SK-N-SH (cell line): Measurements from ENCODE around the gene NAA10. TPM values are rescaled to one million over a fixed set of nuclear protein-coding genes. Genes with fewer than 3 reads are reported as not detected.

ENCODE experiments used
- CTCF ChIA-PET: fragments of 300-600, 350-600 bp; formaldehyde crosslinking; extraction: SDS; loops from one replicate; lab custom pipeline; 2021; lab: Yijun Ruan, JAX
- POLR2A ChIA-PET: fragments of 350-600 bp; sonication (Branson Sonifier 250); formaldehyde crosslinking; extraction: SDS; loops from one replicate; lab custom pipeline; 2020; ENCODE audit warnings: antibody characterized with exemption, inconsistent platforms; lab: Yijun Ruan, JAX
- DNase-seq: peaks from one replicate; pipeline ENCODE4 v3.0.0; 2012
- H2AFZ ChIP-seq: fragments of 200-600 bp; sonication (generic); 2 replicates; pipeline ENCODE4 v1.8.1; 2016; ENCODE audit warnings: antibody characterized with exemption, mild to moderate bottlenecking, low read depth
- H3F3A ChIP-seq: fragments of 200-600 bp; sonication (generic); replicated peaks from 2 replicates; pipeline ENCODE3; 2016; ENCODE audit warnings: antibody characterized with exemption, mild to moderate bottlenecking; ENCODE audit not compliant: insufficient read depth
- H3K27ac ChIP-seq, 2 experiments: fragments of 200-500 bp in 1 of 2; fragments of 200-600 bp in 1 of 2; sonication (Bioruptor generic) in 1 of 2; sonication (generic), shearing (Covaris generic) in 1 of 2; 2 replicates each; pipeline versions ENCODE4 v1.5.1 to v1.6.1; 2014 to 2016; ENCODE audit warnings: low read depth in 2 of 2, inconsistent platforms in 1 of 2, low read length in 1 of 2, mild to moderate bottlenecking in 1 of 2, mixed read lengths in 1 of 2
- H3K27me3 ChIP-seq: fragments of 200-600 bp; sonication (generic), shearing (Covaris generic); 2 replicates; pipeline ENCODE4 v1.6.1; 2016; ENCODE audit warnings: mixed run types; ENCODE audit not compliant: insufficient read depth
- H3K36me3 ChIP-seq, 2 experiments: fragments of 200-500 bp in 1 of 2; fragments of 200-600 bp in 1 of 2; sonication (Bioruptor generic) in 1 of 2; sonication (generic) in 1 of 2; replicated peaks in 1 of 2; 2 replicates each; pipeline versions ENCODE3 to v1.5.1; 2014 to 2016; ENCODE audit warnings: low read length in 1 of 2, mild to moderate bottlenecking in 1 of 2; ENCODE audit not compliant: insufficient read depth in 2 of 2, control insufficient read depth in 1 of 2
- H3K4me1 ChIP-seq, 2 experiments: fragments of 200-500 bp in 1 of 2; fragments of 200-600 bp in 1 of 2; sonication (Bioruptor generic) in 1 of 2; sonication (generic), shearing (Covaris generic) in 1 of 2; 2 replicates each; pipeline versions ENCODE4 v1.5.1 to v1.6.1; 2014 to 2016; ENCODE audit warnings: low read depth in 1 of 2, low read length in 1 of 2, mixed run types in 1 of 2; ENCODE audit not compliant: insufficient read depth in 2 of 2, control insufficient read depth in 1 of 2
- H3K4me2 ChIP-seq: fragments of 200-600 bp; sonication (generic), shearing (Covaris generic); 2 replicates; pipeline ENCODE4 v1.6.1; 2017; ENCODE audit warnings: mixed run types
- H3K4me3 ChIP-seq, 2 experiments: fragments of 200-500 bp in 1 of 2; fragments of 200-600 bp in 1 of 2; sonication (Bioruptor generic) in 1 of 2; sonication (generic), shearing (Covaris generic) in 1 of 2; 2 replicates each; pipeline versions ENCODE4 v1.5.1 to v1.8.1; 2014 to 2016; ENCODE audit warnings: low read depth in 2 of 2, inconsistent platforms in 1 of 2, low read length in 1 of 2, mild to moderate bottlenecking in 1 of 2, mixed read lengths in 1 of 2, moderate library complexity in 1 of 2
- H3K79me2 ChIP-seq: fragments of 200-600 bp; sonication (generic); 2 replicates; pipeline ENCODE4 v1.8.1; 2017; ENCODE audit warnings: mild to moderate bottlenecking; ENCODE audit not compliant: insufficient read depth
- H3K9ac ChIP-seq: fragments of 200-600 bp; sonication (generic); 2 replicates; pipeline ENCODE4 v1.6.1; 2017; ENCODE audit warnings: mixed run types
- H3K9me2 ChIP-seq: fragments of 200-600 bp; sonication (generic); 2 replicates; pipeline ENCODE4 v1.6.1; 2017; ENCODE audit warnings: mixed run types
- H3K9me3 ChIP-seq: fragments of 200-600 bp; sonication (generic); 2 replicates; pipeline ENCODE4 v1.6.1; 2017; ENCODE audit warnings: mixed run types, mild to moderate bottlenecking, moderate library complexity
- H4K20me1 ChIP-seq: fragments of 200-600 bp; sonication (generic); 2 replicates; pipeline ENCODE4 v1.6.1; 2017; ENCODE audit warnings: mild to moderate bottlenecking, mixed run types; ENCODE audit not compliant: insufficient read depth
- CHD2 ChIP-seq: fragments of 150-350 bp; IDR thresholded peaks from 2 replicates; pipeline ENCODE4 v1.6.1; 2018; ENCODE audit warnings: low read length; ENCODE audit not compliant: partially characterized antibody
- CTCF ChIP-seq: fragments of 200-600 bp; sonication (generic); IDR thresholded peaks from 2 replicates; pipeline ENCODE4 v1.6.1; 2017; ENCODE audit warnings: antibody characterized with exemption, mild to moderate bottlenecking, moderate library complexity
- EP300 ChIP-seq, 2 experiments: IDR thresholded peaks; 2 replicates each; pipeline versions ENCODE4 v1.4.0 to v1.6.1; 2012; ENCODE audit warnings: borderline replicate concordance in 1 of 2, low read depth in 1 of 2, low read length in 1 of 2
- FOSL2 ChIP-seq: IDR thresholded peaks from 2 replicates; pipeline ENCODE4 v1.4.0; 2012; ENCODE audit warnings: low read depth, mild to moderate bottlenecking, moderate library complexity, borderline replicate concordance
- FOXJ3 ChIP-seq: sonication (generic); formaldehyde crosslinking; IDR thresholded peaks from 2 replicates; pipeline ENCODE4 v1.5.1; 2020; ENCODE audit warnings: mild to moderate bottlenecking, missing genetic modification reagents
- FOXM1 ChIP-seq: IDR thresholded peaks from 2 replicates; pipeline ENCODE4 v1.4.0; 2012; ENCODE audit warnings: low read depth, mild to moderate bottlenecking
- GABPA ChIP-seq: IDR thresholded peaks from 2 replicates; pipeline ENCODE4 v1.4.0; 2012; ENCODE audit warnings: low read depth, mild to moderate bottlenecking
- JUND ChIP-seq: IDR thresholded peaks from 2 replicates; pipeline ENCODE4 v1.4.0; 2012
- RCOR1 ChIP-seq: fragments of 150-350 bp; IDR thresholded peaks from 2 replicates; pipeline ENCODE4 v1.6.1; 2017; ENCODE audit warnings: antibody characterized with exemption, low read length
- REST ChIP-seq: IDR thresholded peaks from 2 replicates; pipeline ENCODE4 v1.6.1; 2012; ENCODE audit warnings: mild to moderate bottlenecking, low read depth, low read length, moderate library complexity
- RFX5 ChIP-seq: IDR thresholded peaks from 2 replicates; pipeline ENCODE4 v1.6.1; 2012; ENCODE audit warnings: mild to moderate bottlenecking, improper control_type of control experiment, low read length
- TAF1 ChIP-seq: IDR thresholded peaks from 2 replicates; pipeline ENCODE4 v1.6.1; 2012; ENCODE audit warnings: low read depth, mild to moderate bottlenecking, low read length, moderate library complexity, borderline replicate concordance
- TCF12 ChIP-seq: IDR thresholded peaks from 2 replicates; pipeline ENCODE4 v1.4.0; 2012
- WGBS: methylation state at CpG from one replicate; pipeline ENCODE4 v1.1.6; 2017; ENCODE audit warnings: low lambda C conversion rate; 5-methylcytosine and 5-hydroxymethylcytosine counted together
- polyA plus RNA-seq, 3 experiments: library from polyadenylated mRNA; depleted of rRNA; stranded (reverse); fragments of >200 nt; gene quantifications; 2 replicates each; pipeline ENCODE4 v1.2.3, GENCODE V29; 2012
- TF ChIP-seq, protein P1 (sequence below): fragments of 150-350 bp; IDR thresholded peaks from 2 replicates; pipeline ENCODE4 v1.6.1; 2017; ENCODE audit warnings: antibody characterized with exemption, low read length, low read depth, borderline replicate concordance
- TF ChIP-seq, protein P2 (sequence below): IDR thresholded peaks from 2 replicates; pipeline ENCODE4 v1.4.0; 2012; ENCODE audit warnings: low read depth, borderline replicate concordance

Gene NAA10
- polyA plus RNA-seq, 1 of the 3 experiments (the other 2 are of a cell fraction), result 229 TPM

GRCh38 chrX:153920546-153920945, 14.3 kb downstream of the NAA10 start:
- Histone ChIP-seq H3K9ac (no peak overlapping the region), H3K27ac (peak overlapping the region in 1 of 2 experiments; percentile 92; a peak in 2 of 4 replicates), H3K4me3 (no peak overlapping the region), H4K20me1 (no peaks in the 10 kb centered on the region), H3K9me3 (no peaks in the 10 kb centered on the region), H3K27me3 (peaks cover 44% of the 10 kb centered on the region), H2AFZ (no peak overlapping the region), H3K4me1 (peaks cover 0 to 46% of the 10 kb centered on the region in 2 experiments; a peak in 1 of 4 replicates), H3K4me2 (no peak overlapping the region), H3K36me3 (no peaks in the 10 kb centered on the region), H3K79me2 (no peaks in the 10 kb centered on the region), H3K9me2 (no peaks in the 10 kb centered on the region), H3F3A (peaks cover 8% of the 10 kb centered on the region)
- CTCF ChIA-PET, result interaction anchor here (1.0 to 16.7 kb wide), 5 partner anchors 11 to 160 kb away, joined by 3 to 271 read pairs (median 5); partner anchors contain the start of gene RENBP
- 70% methylated on average over 10 of the region's 14 CpGs for WGBS
- POLR2A ChIA-PET, result interaction anchor here (1.1 to 2.9 kb wide), 3 partner anchors 10 to 42 kb away, joined by 3 to 9 read pairs (median 9); no protein-coding TSS in a partner anchor
- DNase-seq, result no peak
- no peak for TF ChIP-seq FOXJ3 (CRISPR knock-in tag)
- no peak for TF ChIP-seq CHD2
- no peak for TF ChIP-seq TAF1
- no peak for TF ChIP-seq RFX5
- no peak for TF ChIP-seq CTCF
- no peak for TF ChIP-seq GABPA
- no peak for TF ChIP-seq EP300 (IDR thresholded peaks at IDR 0.05; ENCODE audit: borderline replicate concordance in 1 of 2, low read depth in 1 of 2, low read length in 1 of 2)
- TF ChIP-seq TCF12, result no peak
- TF ChIP-seq FOXM1, result no peak
- TF ChIP-seq FOSL2, result no peak
- TF ChIP-seq, protein P1, sequence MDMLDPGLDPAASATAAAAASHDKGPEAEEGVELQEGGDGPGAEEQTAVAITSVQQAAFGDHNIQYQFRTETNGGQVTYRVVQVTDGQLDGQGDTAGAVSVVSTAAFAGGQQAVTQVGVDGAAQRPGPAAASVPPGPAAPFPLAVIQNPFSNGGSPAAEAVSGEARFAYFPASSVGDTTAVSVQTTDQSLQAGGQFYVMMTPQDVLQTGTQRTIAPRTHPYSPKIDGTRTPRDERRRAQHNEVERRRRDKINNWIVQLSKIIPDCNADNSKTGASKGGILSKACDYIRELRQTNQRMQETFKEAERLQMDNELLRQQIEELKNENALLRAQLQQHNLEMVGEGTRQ, result no peak
- TF ChIP-seq REST, result no peak
- TF ChIP-seq JUND, result no peak
- TF ChIP-seq, protein P2, sequence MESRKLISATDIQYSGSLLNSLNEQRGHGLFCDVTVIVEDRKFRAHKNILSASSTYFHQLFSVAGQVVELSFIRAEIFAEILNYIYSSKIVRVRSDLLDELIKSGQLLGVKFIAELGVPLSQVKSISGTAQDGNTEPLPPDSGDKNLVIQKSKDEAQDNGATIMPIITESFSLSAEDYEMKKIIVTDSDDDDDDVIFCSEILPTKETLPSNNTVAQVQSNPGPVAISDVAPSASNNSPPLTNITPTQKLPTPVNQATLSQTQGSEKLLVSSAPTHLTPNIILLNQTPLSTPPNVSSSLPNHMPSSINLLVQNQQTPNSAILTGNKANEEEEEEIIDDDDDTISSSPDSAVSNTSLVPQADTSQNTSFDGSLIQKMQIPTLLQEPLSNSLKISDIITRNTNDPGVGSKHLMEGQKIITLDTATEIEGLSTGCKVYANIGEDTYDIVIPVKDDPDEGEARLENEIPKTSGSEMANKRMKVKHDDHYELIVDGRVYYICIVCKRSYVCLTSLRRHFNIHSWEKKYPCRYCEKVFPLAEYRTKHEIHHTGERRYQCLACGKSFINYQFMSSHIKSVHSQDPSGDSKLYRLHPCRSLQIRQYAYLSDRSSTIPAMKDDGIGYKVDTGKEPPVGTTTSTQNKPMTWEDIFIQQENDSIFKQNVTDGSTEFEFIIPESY, result no peak
- TF ChIP-seq RCOR1, result no peak
